ENCODE measurements around the gene ACOD1.

The ACOD1 gene

DNA sequence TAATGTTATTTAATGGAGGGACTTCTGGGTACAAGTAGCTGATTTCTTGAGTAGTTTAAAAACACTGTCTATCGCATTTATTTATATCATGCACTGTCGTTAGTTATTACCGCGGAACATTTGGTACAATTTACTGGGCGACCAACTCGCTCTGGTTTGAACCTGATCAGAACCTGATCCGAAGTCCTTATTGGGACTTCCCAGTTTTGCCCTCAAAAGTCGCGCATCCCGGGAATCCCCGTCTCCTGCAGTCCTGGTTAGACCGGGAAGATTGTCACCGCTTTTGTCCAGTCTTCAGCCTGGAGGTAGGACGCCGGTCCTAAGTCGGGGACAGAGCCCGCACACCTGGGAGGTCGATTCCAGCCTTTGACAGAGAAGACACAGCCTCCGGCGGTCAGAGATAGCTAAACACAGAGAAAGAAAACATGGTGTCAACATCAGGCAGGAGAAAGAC, 44.3 kb downstream of the ACOD1 start:
- DNase-seq = no peak

DNA sequence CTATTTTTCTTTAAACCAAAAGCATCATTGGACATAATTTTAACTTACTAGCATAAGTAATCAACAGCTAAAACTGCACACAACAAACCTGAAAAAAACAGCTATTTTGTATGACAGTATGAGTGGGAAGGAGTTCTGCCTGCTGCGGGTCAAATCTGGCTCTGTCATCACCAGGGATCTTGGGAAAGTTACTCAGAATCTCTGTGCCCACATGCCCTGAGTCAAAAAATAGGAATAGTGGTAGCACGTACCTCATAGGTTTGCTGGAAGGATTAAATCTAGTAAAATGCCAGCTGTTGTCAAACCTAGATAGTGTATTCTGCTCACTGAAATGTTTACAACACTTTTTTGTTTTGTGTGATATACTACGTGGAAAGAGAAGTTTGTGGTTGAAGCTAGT, 44.7 kb downstream of the ACOD1 start:
- DNase-seq = no peak

DNA sequence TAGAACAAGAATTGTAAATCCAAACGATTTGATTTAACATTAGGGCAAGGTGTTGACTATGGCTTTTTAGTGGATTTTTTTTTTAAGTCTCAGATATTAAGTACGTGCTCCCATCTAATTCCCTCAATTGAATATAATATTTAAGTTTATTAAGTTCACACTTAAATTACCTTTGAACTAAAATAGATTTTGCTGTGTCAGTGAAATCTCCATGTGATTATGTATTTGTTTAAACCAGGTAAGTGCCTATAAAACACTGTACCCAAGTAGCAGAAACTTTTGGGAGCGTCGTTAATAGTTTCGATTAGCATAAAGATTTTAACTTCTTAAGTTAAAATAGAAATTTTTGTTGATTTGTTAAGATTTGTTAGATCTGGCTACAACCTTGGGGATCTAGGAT, 45.2 kb downstream of the ACOD1 start:
- DNase-seq = no peak

DNA sequence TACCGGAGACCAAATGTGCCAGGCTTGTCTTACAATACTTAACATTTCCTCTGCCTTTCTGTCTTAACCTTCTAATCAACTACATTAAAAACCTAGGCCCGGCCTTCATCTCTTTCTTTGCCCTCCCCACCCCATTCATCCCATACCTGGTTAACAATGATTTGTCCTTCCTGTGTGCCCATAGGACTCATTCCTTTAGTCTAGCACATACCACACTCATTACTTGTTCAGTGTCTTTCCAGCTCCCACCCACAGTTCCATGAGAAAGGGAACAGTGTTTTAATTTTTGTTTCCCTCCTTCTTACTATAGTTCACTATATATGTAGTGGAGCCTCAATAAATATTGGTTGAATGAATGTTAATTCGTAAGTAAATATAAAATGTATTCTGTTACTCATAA, 46.0 kb downstream of the ACOD1 start:
- no peak for DNase-seq

DNA sequence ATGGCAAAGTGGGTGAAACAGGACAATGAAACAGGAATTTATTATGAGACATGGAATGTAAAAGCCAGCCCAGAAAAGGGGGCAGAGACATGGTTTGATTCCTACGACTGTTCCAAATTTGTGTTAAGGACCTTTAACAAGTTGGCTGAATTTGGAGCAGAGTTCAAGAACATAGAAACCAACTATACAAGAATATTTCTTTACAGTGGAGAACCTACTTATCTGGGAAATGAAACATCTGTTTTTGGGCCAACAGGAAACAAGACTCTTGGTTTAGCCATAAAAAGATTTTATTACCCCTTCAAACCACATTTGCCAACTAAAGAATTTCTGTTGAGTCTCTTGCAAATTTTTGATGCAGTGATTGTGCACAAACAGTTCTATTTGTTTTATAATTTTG, 52.2 kb downstream of the ACOD1 start:
- no peak for DNase-seq

DNA sequence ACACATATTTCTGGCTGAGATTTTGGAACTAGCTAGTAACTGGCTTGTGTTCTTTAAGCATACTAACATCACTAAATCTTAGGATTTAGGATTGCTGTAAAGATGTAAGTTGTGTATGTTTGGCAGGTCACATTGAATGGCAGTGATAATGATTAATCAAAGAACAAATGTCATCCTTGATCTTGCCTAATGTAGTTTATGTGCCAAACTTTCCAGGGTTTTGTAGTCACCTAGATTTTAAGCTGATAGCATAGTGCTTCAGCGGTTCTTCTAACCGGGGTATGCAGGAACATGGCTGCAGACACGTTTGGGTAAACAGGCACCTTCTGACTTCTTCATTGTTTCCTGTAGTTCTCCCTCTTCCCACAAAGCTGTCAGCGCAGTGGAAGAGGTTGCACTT, 53.2 kb downstream of the ACOD1 start:
- no peak for DNase-seq

DNA sequence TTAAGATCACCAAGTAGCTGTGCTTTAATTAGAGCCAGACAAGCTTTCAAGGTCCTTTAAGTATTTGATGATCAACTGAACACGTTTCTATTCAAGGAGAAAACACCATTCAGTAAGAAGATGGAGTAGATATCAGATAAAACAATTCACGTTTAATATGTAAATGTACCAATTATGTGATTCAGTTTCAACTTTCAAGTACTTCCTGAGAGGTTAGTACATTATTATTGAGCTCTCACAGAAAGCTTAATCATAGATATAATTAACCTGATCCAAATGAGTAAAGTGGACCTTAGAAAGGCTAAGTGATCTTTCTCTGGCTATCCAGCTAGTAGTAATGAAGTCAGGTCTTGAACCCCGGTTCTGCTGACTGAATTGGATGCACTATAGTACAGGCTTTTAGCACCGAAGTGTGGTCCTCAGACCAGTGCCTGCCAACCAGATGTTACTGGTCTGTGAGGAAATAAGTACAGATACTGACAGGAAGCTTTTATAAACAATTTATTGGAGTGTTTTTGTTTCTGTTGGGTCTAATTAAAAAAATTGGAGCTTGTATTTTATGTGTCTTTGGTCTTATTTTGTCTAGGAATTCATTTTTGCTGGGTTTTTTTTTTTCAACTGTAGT, 53.8 kb downstream of the ACOD1 start:
- DNase-seq = no peak

DNA sequence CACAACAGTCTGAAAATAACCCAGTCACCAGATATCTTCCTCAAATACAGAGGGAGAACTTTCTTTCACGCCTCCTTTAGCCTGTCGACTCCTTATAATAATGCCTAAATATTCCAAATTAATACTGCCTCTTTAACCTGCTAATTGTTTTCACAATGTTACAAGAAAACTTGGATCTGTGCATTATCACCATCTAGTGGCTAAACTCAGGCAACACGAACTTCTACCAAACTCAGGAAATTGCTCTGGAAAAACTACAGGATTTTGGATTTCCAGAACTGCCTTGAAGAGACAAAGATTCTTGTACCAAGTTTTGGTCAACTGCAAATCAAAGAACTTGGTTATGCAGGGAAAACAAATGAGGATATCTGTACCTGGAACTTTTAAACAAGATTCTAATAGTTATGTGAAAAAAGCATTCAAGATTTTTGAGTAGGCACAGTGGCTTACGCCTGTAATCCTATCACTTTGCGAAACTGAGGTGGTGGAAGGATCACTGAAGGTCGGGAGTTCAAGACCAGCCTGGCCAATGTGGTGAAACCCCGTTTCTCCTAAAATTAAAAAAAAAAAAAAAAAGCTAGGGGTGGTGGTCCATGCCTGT, 54.4 kb downstream of the ACOD1 start:
- DNase-seq = no peak

All from DMS153 (cell line).